GM10847 (cell line): Measurements from ENCODE around the gene SYS1.

ENCODE experiments used
- POLR2A ChIP-seq: IDR thresholded peaks from 2 replicates; pipeline ENCODE4 v1.6.1; 2011; ENCODE audit not compliant: insufficient read length; ENCODE audit errors: extremely low read depth

Gene SYS1

GRCh38 chr20:45362804-45363610 is at the start of gene SYS1:
TSS of gene SYS1 (plus strand) at chr20:45363156. CDS start at chr20:45363532, 376 bp downstream.
- TF ChIP-seq POLR2A = peak; percentile 82

DNA sequence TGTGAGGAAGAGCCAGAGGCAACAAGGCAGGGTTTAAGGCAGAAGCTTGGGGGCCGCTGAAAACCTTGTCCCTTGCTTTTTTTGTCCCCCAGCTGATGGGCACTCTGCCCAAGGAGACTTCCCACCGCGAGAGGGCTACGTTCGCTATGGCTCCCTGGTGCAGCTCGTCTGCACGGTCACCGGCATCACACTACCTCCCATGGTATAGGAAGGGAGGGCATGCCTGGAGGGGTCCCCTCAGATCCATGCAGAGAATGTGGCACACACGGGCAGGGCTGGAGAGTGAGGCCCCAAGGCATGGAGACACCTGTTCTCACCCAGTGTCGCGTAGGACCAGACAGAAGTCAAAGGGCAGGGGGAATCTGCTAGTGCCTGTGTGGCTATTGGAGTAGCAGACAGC is 49.0 kb upstream of the SYS1 start:
- TF ChIP-seq POLR2A = no peak

- no peak for TF ChIP-seq POLR2A
Measured at GRCh38 chr20:45315672-45316071, 47.3 kb upstream of the SYS1 start.

GRCh38 chr20:45316150-45317080 is 46.5 kb upstream of the SYS1 start:
- no peak for TF ChIP-seq POLR2A

GRCh38 chr20:45317826-45318225 is 45.1 kb upstream of the SYS1 start:
- TF ChIP-seq POLR2A = no peak

DNA sequence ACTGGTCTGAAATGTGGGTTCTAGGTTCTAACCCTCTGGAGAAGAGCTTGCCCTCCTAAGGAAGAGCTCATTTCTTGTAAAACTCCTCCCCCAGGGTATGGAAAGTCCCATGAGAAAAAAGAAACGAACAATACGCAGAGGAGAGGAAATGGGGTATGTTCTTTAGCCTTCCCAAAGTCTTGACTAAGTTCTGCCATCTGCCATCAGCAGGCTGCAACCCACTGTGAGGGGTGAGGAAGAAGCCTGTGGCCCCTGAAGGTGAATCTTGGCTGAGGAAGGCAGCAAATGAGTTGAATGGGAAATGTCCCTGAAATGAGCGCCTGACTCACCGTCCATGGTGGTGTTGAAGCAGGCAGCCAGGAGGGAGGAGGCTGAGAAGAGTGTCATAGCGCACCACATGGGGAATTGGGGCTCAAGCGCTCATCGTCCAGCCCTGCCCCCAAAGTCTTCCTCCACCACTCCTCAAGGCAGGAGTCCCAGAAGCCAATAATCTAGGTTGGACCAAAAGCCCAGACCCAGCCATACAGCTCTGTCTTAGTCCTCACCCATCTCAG is 44.5 kb upstream of the SYS1 start:
- no peak for TF ChIP-seq POLR2A

GRCh38 chr20:45318948-45319347 is 44.0 kb upstream of the SYS1 start:
- no peak for TF ChIP-seq POLR2A

DNA sequence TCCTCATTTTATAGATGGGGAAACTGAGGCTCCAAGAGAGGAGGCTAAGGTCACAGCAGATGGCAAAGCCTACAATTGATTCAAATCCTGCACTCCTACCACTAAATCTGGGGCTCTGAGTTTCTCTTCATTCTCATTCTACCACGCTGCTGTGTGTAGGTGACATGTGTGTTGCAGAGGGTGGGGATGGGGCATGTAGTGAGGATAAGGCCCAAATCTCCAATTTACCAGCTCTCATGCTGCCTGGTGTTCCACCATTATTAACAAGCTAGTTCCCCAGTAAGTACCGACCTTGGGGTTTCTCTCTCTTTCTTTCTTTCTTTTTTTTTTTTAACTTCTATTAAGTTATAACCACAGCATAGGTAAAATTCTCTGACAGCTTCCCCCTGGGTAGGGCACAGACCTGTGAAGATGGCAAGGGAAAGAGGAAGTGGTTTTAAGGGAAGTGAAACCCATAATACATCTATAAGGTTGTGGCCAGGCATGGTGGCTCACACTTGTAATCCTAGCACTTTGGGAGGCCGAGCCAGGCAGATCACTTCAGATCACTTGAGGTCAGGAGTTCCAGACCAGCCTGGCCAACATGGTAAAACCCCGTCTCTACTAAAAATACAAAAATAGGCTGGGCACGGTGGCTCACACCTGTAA is 41.9 kb upstream of the SYS1 start:
- TF ChIP-seq POLR2A = no peak

- no peak for TF ChIP-seq POLR2A
Measured at GRCh38 chr20:45322952-45323383, 40.0 kb upstream of the SYS1 start.

DNA sequence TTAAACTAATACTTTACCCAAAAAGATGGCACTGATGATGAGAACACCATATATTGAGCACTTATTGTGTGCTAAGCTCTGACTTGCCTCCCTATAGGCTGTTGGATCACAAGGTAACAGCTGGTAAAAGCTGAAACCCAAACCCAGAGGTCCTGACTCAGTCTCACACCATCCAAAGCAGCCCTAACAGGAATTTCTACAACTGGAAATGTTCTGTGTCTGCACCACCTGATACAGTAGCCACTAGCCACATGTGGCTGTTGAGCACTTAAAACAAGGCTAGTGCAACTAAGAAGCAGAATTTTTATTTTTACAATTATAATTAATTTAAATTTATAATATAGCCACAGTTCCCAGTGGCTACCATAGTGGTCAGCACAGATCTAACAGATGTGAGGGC is 39.2 kb upstream of the SYS1 start:
- TF ChIP-seq POLR2A = no peak

DNA sequence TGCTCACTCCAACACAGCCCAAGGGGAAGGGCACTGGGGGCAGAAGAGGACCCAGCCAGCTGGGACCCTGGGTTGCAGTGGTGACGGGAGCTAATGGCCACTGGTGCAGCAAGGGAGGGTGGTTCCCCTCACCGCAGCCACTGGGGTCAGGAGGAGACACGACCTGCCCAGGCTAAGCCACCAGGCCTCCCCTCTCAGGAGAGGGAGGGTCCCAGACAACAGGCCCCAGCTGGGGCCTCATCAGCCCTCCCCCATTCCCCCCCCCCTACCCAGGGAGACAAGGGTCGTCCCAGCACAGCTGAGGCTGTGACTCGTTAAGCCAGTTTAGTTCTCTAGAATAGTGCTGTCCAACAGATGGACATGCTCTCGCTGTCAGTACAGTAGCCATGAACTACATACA is 37.6 kb upstream of the SYS1 start:
- no peak for TF ChIP-seq POLR2A

- no peak for TF ChIP-seq POLR2A
Measured at GRCh38 chr20:45328451-45328850, 34.5 kb upstream of the SYS1 start.

GRCh38 chr20:45329497-45330319 is 33.2 kb upstream of the SYS1 start:
- TF ChIP-seq POLR2A = no peak

DNA sequence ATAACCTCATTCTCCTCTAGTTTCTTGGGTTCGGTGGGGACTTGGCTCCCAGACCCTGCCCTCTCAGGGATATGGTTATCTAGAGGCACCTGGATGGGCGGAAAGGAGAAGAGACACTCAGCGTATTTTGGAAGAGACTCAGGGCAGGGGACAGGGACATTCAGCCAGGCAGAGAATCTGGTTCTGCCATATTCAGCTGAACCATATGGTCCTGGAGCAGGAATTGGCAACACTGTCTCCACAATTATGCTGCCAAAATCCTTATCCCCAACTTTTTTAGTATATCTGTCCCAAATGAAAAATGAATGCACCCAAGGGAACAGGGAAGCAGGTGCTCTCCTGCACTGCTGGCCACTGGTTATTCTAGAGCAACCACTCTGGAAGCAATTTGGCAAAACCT is 32.5 kb upstream of the SYS1 start:
- TF ChIP-seq POLR2A = no peak
